Measurements from ENCODE around the gene GPBAR1. TPM values are rescaled to one million over a fixed set of nuclear protein-coding genes. Genes with fewer than 3 reads are reported as not detected.

GPBAR1 gene
- polyA plus RNA-seq, 1 of the 3 experiments (the other 2 are of a cell fraction) = 0.13 TPM

DNA sequence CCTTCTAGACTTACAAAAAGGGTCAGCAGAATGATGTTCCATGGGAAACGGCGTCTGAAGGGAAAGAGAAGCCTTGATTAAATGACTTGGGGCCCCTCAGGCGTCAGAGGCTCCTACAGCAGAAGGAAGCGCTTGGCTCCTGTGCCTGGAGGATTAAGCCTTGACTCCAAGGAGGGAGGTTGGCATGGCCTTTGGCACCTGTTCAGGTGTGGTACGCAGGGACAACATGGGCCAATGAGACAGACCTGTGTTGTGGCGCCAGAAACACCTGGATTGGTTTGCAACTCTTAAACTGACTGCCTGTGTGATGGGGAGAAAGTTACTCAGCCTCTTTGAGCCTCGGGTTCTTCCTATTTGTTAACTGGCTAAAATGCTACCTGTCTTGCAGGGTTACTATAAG, 17.1 kb downstream of the GPBAR1 start:
- no peaks in the 10 kb centered on the region for H3K79me2 ChIP-seq (ENCODE audit: insufficient read depth)
- peaks cover 17 to 32% of the 10 kb centered on the region in 2 experiments for H3K36me3 ChIP-seq (replicated peaks in 1 of 2; ENCODE audit: control insufficient read depth in 1 of 2, insufficient read depth in 2 of 2, low read length in 1 of 2)
- no peak overlapping the region for H3K4me2 ChIP-seq
- peaks cover 0 to 16% of the 10 kb centered on the region in 2 experiments; a peak in 1 of 4 replicates for H3K4me1 ChIP-seq (ENCODE audit: control insufficient read depth in 1 of 2, insufficient read depth in 2 of 2, low read depth in 1 of 2, low read length in 1 of 2)
- H3K9me2 ChIP-seq = no peaks in the 10 kb centered on the region
- DNase-seq = no peak
- no peak overlapping the region for H3K27ac ChIP-seq (ENCODE audit: low read depth in 2 of 2, low read length in 1 of 2)
- TF ChIP-seq RAD21 (IDR thresholded peaks at IDR 0.05; ENCODE audit: low read length) = no peak
- TF ChIP-seq, protein P1, sequence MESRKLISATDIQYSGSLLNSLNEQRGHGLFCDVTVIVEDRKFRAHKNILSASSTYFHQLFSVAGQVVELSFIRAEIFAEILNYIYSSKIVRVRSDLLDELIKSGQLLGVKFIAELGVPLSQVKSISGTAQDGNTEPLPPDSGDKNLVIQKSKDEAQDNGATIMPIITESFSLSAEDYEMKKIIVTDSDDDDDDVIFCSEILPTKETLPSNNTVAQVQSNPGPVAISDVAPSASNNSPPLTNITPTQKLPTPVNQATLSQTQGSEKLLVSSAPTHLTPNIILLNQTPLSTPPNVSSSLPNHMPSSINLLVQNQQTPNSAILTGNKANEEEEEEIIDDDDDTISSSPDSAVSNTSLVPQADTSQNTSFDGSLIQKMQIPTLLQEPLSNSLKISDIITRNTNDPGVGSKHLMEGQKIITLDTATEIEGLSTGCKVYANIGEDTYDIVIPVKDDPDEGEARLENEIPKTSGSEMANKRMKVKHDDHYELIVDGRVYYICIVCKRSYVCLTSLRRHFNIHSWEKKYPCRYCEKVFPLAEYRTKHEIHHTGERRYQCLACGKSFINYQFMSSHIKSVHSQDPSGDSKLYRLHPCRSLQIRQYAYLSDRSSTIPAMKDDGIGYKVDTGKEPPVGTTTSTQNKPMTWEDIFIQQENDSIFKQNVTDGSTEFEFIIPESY (IDR thresholded peaks at IDR 0.05; ENCODE audit: borderline replicate concordance, low read depth) = no peak
- no peak for TF ChIP-seq TAF1 (IDR thresholded peaks at IDR 0.05; ENCODE audit: borderline replicate concordance, low read depth, low read length)
- TF ChIP-seq RCOR1 (IDR thresholded peaks at IDR 0.05; ENCODE audit: low read length) = no peak
- TF ChIP-seq, protein P2, sequence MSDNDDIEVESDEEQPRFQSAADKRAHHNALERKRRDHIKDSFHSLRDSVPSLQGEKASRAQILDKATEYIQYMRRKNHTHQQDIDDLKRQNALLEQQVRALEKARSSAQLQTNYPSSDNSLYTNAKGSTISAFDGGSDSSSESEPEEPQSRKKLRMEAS (IDR thresholded peaks at IDR 0.05; ENCODE audit: low read depth) = no peak
- no peak for TF ChIP-seq NRF1 (IDR thresholded peaks at IDR 0.05; ENCODE audit: low read depth, low read length)
- no peak for TF ChIP-seq TCF12 (IDR thresholded peaks at IDR 0.05)
- TF ChIP-seq, protein P3, sequence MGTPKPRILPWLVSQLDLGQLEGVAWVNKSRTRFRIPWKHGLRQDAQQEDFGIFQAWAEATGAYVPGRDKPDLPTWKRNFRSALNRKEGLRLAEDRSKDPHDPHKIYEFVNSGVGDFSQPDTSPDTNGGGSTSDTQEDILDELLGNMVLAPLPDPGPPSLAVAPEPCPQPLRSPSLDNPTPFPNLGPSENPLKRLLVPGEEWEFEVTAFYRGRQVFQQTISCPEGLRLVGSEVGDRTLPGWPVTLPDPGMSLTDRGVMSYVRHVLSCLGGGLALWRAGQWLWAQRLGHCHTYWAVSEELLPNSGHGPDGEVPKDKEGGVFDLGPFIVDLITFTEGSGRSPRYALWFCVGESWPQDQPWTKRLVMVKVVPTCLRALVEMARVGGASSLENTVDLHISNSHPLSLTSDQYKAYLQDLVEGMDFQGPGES (IDR thresholded peaks at IDR 0.05; ENCODE audit: low read depth, low read length) = no peak
- H3K9me3 ChIP-seq = no peaks in the 10 kb centered on the region
- no peak overlapping the region for H3K9ac ChIP-seq
- H3K4me3 ChIP-seq (ENCODE audit: low read depth in 2 of 2, low read length in 1 of 2) = no peak overlapping the region
- WGBS (ENCODE audit: low lambda C conversion rate) = 84% methylated on average over 7 of the region's 7 CpGs
- H4K20me1 ChIP-seq (ENCODE audit: insufficient read depth) = no peaks in the 10 kb centered on the region
- POLR2A ChIA-PET = no interaction called here
- CTCF ChIA-PET = no interaction called here
- H3F3A ChIP-seq (replicated peaks; ENCODE audit: insufficient read depth) = no peaks in the 10 kb centered on the region
- H2AFZ ChIP-seq (ENCODE audit: low read depth) = no peak overlapping the region
- no peaks in the 10 kb centered on the region for H3K27me3 ChIP-seq (ENCODE audit: insufficient read depth)

DNA sequence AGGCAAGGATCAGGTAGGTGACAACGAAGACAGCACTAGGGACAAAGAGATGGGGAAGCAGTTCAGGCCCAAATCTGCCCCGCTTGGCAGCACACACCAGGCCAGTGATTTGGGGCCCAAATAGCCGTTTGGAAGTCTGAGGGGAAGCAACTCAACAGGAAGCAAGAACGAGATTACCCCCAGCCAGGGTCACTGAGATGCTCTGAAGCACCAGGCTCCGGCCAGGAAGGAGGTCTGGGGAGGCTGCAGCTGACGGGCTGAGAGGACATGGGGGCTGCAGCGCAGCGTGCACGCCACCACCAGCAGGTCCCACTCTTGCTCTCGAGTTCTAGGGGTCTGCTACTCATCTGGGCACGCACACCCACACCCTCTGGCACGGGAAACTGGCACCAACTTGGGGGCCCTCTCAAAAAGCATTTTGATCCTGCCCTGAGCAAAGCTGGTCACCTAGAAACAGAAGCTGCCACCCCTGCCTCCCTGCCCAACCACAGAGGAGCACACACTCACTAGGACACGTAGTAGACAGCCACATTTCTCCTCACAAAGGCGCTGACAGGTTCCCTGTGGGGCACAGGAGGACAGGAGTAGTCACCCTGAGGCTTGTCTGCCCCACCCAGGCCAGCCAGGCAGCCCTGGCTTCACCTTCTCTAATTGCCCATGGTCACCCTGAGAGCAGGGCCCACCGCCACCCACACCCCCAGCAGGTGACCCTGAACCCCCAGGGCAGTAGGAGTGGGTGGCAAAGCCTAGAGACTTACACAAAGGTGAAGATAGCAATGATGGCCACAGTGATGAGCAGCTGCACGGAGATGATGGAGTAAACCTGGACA, 17.9 kb downstream of the GPBAR1 start:
- H2AFZ ChIP-seq (ENCODE audit: low read depth) = no peak overlapping the region
- no peak overlapping the region for H3K4me3 ChIP-seq (ENCODE audit: low read depth in 2 of 2, low read length in 1 of 2)
- no peaks in the 10 kb centered on the region for H4K20me1 ChIP-seq (ENCODE audit: insufficient read depth)
- no peak overlapping the region for H3K4me2 ChIP-seq
- 85% methylated on average over 13 of the region's 16 CpGs for WGBS (ENCODE audit: low lambda C conversion rate)
- peaks cover 14 to 32% of the 10 kb centered on the region in 2 experiments for H3K36me3 ChIP-seq (replicated peaks in 1 of 2; ENCODE audit: control insufficient read depth in 1 of 2, insufficient read depth in 2 of 2, low read length in 1 of 2)
- CTCF ChIA-PET = interaction anchor here (1.8 kb wide), 2 partner anchors 12 to 23 kb away, joined by 4 read pairs; no protein-coding TSS in a partner anchor
- H3K9me3 ChIP-seq = no peaks in the 10 kb centered on the region
- POLR2A ChIA-PET = no interaction called here
- H3K9me2 ChIP-seq = no peaks in the 10 kb centered on the region
- H3K27ac ChIP-seq (ENCODE audit: low read depth in 2 of 2, low read length in 1 of 2) = no peak overlapping the region
- no peak for DNase-seq
- H3K79me2 ChIP-seq (ENCODE audit: insufficient read depth) = no peaks in the 10 kb centered on the region
- no peaks in the 10 kb centered on the region for H3F3A ChIP-seq (replicated peaks; ENCODE audit: insufficient read depth)
- no peaks in the 10 kb centered on the region for H3K27me3 ChIP-seq (ENCODE audit: insufficient read depth)
- peaks cover 0 to 22% of the 10 kb centered on the region in 2 experiments; a peak in 1 of 4 replicates for H3K4me1 ChIP-seq (ENCODE audit: control insufficient read depth in 1 of 2, insufficient read depth in 2 of 2, low read depth in 1 of 2, low read length in 1 of 2)
- H3K9ac ChIP-seq = no peak overlapping the region
- TF ChIP-seq CHD2 (IDR thresholded peaks at IDR 0.05; ENCODE audit: low read length, partially characterized antibody) = no peak
- no peak for TF ChIP-seq SIN3A (IDR thresholded peaks at IDR 0.05; ENCODE audit: borderline replicate concordance, low read depth, low read length)
- TF ChIP-seq NRF1 (IDR thresholded peaks at IDR 0.05; ENCODE audit: low read depth, low read length) = no peak
- no peak for TF ChIP-seq YY1 (IDR thresholded peaks at IDR 0.05; ENCODE audit: low read depth)
- TF ChIP-seq NFIC (IDR thresholded peaks at IDR 0.05; ENCODE audit: borderline replicate concordance) = no peak
- TF ChIP-seq RAD21 (IDR thresholded peaks at IDR 0.05; ENCODE audit: low read length) = no peak
- no peak for TF ChIP-seq EP300 (IDR thresholded peaks at IDR 0.05; ENCODE audit: borderline replicate concordance in 1 of 2, low read depth in 1 of 2, low read length in 1 of 2)
- TF ChIP-seq RFX5 (IDR thresholded peaks at IDR 0.05; ENCODE audit: low read length) = no peak
- TF ChIP-seq, protein P4, sequence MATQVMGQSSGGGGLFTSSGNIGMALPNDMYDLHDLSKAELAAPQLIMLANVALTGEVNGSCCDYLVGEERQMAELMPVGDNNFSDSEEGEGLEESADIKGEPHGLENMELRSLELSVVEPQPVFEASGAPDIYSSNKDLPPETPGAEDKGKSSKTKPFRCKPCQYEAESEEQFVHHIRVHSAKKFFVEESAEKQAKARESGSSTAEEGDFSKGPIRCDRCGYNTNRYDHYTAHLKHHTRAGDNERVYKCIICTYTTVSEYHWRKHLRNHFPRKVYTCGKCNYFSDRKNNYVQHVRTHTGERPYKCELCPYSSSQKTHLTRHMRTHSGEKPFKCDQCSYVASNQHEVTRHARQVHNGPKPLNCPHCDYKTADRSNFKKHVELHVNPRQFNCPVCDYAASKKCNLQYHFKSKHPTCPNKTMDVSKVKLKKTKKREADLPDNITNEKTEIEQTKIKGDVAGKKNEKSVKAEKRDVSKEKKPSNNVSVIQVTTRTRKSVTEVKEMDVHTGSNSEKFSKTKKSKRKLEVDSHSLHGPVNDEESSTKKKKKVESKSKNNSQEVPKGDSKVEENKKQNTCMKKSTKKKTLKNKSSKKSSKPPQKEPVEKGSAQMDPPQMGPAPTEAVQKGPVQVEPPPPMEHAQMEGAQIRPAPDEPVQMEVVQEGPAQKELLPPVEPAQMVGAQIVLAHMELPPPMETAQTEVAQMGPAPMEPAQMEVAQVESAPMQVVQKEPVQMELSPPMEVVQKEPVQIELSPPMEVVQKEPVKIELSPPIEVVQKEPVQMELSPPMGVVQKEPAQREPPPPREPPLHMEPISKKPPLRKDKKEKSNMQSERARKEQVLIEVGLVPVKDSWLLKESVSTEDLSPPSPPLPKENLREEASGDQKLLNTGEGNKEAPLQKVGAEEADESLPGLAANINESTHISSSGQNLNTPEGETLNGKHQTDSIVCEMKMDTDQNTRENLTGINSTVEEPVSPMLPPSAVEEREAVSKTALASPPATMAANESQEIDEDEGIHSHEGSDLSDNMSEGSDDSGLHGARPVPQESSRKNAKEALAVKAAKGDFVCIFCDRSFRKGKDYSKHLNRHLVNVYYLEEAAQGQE (IDR thresholded peaks at IDR 0.05; ENCODE audit: low read depth, low read length) = no peak
- TF ChIP-seq SMC3 (IDR thresholded peaks at IDR 0.05; ENCODE audit: low read depth, low read length) = no peak
- TF ChIP-seq MEF2A (IDR thresholded peaks at IDR 0.05; ENCODE audit: borderline replicate concordance, low read depth) = no peak
- TF ChIP-seq TCF12 (IDR thresholded peaks at IDR 0.05) = no peak
- no peak for TF ChIP-seq FOXJ3 (CRISPR knock-in tag; IDR thresholded peaks at IDR 0.05)

Measured in SK-N-SH (cell line).